Neural progenitor cell (in vitro differentiated cells): Measurements from ENCODE around the gene EFS.

Source experiments
- EZH2phosphoT487 ChIP-seq: fragments of 200-600 bp; sonication (generic); IDR thresholded peaks from 2 replicates; pipeline ENCODE4 v1.6.1; 2017; ENCODE audit warnings: antibody characterized with exemption
- TF ChIP-seq, protein P1 (sequence below): fragments of 200-600 bp; sonication (generic); IDR thresholded peaks from 2 replicates; pipeline ENCODE4 v1.5.1; 2017; ENCODE audit warnings: antibody characterized with exemption, mild to moderate bottlenecking

- no peak for TF ChIP-seq EZH2phosphoT487
- TF ChIP-seq, protein P1, sequence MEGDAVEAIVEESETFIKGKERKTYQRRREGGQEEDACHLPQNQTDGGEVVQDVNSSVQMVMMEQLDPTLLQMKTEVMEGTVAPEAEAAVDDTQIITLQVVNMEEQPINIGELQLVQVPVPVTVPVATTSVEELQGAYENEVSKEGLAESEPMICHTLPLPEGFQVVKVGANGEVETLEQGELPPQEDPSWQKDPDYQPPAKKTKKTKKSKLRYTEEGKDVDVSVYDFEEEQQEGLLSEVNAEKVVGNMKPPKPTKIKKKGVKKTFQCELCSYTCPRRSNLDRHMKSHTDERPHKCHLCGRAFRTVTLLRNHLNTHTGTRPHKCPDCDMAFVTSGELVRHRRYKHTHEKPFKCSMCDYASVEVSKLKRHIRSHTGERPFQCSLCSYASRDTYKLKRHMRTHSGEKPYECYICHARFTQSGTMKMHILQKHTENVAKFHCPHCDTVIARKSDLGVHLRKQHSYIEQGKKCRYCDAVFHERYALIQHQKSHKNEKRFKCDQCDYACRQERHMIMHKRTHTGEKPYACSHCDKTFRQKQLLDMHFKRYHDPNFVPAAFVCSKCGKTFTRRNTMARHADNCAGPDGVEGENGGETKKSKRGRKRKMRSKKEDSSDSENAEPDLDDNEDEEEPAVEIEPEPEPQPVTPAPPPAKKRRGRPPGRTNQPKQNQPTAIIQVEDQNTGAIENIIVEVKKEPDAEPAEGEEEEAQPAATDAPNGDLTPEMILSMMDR: no peak
These were observed 23.2 kb upstream of the EFS start for GRCh38 chr14:23387916-23388882.
